HG03135 (cell line): ENCODE results near the gene DAP.

Experiments used
- ATAC-seq: cut with Tn5 transposase; IDR thresholded peaks from one replicate; pipeline ENCODE4 v1.9.1; 2021; ENCODE audit warnings: mild to moderate bottlenecking, moderate library complexity; ENCODE audit not compliant: unreplicated experiment

Gene DAP

DNA sequence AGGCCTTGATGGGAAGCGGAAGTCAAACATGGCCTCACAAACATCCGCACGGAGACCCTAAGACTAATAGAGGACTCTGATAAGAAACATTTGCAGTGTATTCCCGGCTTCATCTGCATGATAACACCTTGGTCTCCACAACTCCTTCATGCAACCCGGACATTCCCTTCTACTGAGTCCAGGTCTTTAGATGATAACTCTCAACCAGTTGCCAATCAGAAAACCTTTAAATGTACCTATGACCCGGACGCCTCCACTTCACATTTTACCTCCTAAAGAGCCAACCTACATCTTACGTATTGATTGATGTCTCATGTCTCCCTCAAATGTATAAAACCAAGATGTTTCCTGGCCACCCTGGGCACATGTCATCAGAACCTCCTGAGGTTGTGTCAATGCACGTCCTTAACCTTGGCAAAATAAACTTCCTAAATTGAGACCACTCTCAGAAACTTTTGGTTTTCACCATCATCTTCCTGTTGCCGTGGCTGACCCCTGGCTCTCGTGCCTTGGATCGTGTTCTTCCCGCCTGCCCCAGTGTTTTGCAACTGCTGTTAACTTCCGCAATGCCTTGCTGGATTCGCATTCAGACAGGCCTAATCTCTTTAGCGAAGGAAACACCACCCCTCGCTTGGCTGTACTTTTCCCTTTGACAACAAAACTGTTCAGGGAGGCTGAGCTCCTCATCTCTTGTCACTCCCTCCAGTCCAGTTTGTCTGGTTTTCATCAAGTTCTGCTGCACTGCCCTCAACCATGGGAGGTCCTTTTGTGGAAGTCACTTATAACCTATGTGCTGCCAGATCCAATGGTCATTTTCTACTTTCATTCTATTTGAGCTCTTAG lies 1.1 kb upstream of the DAP start:
- ATAC-seq: no peak

DNA sequence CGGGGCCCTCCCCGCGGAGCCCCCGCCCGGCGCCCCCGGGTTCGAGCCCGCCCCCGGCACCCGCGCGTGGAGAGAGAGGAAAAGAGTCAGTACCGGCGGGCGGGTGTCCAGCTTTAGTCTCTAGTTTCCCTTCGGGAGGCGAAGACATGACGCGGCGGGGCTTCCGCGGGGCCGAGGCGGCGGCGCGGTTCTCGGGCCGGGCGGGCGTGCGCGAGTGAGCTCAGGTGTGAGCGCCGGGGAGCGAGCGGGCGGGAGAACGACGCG lies 181 bp downstream of the DAP start:
- ATAC-seq: no peak

DNA sequence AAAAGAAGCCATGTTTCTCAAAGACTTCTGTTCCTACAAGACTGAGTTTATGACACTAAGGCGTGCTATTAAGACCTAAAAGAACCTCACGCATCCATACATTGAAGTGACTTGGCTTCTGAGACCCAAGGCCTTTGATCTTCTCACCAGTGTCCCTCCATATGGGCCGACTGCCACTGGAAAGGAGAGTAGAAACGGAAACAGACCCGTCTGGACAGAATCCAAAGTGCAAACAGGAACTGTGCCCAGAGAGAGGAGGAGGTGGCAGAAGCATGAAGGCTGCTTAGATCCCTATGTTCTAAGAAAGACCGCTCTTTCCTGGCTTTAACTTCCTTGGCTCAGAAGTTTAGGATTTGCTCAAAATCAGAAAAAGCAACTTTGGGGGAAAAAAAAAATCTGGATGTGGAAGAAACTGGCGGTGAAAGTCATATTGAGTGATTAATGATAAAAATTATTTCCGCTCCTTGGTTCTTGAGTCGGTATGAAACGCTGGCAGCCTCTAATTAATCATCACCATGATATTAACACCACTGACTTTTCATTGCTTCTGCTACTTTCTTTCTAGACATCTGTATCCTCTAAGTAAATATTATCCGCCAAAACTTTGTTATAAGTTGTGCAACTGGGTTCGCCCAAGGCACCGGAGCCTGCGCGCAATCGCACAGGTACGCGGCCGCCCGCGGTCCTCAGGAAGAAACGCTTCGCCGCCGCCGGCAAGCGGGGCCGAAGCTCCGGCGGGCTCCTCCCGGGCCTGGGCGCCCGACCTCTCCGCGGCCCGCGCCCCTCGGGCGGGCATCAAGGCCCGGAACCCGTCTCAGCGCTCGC lies 726 bp downstream of the DAP start:
- ATAC-seq: peak; percentile 35

DNA sequence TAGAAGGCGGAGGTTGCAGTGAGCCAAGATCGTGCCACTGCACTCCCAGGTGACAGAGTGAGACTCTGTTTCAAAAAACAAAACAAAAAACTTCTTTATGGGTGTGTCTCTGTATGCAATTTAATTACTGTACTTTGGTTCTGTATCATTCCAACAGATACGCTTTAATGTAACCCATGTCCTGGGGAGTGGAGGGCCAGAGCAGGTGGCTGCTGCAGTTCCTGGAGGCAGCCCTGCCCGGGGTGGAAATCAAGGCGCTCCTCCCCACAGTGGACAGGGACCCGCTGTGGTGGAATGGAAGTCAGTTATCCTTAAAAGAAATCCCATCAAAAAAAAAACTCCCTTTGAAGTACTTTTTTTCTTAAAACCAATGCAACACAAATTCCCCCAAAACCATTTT lies 1.9 kb downstream of the DAP start:
- no peak for ATAC-seq

DNA sequence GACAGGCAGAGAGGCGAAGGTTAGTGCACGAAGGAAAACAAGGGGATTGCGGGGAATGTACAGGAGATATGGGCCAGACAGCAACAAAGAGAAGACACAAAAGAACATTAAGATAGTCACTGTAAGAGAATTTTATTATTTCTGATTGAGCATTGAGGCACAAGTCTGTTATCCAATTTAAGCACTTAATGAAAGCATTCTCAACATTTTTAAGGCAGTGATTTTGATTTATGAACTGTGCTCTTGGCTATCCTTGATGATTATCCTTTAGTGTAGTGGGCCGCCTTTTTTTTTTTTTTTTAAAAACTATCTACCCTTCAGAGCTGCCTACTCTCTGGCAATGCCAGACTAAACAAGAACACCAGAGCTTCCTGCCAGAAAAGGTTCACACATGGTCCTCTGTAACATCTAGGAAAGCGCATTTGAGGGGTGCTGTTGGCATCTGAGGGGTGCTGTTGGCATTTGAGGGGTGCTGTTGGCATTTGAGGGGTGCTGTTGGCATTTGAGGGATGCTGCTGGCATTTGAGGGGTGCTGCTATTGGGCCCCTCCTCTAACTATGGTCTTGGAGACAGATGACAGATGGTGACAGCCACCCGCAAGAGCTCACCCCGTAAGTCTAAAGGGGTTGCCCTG lies 3.0 kb downstream of the DAP start:
- ATAC-seq: no peak

DNA sequence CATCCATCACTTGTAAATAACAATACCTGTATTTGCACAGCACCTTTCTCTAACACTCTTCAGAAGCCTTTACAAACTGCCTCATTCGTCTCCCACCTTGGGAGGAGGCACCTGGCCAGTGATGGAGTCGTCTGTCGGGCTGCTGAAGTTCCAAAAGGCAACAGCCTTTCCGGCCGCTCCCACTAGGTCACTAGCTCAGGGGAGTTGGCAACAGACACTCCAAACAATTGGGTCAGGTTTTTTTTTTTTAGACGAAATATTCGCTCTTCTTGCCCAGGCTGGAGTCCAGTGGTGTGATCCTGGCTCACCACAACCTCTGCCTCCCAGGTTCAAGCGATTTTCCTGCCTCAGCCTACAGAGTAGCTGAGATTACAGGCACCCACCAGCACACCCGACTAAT lies 4.0 kb downstream of the DAP start:
- no peak for ATAC-seq

DNA sequence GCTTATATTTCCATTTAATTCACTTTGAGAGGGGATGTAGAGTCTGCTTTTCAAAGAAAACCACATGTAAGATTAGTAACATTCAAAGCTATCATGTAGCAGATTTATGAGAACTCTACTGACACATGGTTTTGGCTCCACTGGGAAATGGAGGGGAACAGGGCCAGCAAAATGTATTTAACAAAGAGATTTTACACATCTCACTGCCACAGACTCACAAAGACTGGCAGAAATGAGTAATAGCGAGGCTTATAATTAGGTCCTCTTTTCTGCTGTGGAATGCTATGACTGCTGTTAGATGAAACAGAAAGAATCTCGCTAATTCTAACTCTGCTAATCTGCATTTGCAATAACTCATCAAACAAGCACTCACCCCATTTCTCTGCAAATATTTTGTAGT lies 4.5 kb downstream of the DAP start:
- no peak for ATAC-seq

DNA sequence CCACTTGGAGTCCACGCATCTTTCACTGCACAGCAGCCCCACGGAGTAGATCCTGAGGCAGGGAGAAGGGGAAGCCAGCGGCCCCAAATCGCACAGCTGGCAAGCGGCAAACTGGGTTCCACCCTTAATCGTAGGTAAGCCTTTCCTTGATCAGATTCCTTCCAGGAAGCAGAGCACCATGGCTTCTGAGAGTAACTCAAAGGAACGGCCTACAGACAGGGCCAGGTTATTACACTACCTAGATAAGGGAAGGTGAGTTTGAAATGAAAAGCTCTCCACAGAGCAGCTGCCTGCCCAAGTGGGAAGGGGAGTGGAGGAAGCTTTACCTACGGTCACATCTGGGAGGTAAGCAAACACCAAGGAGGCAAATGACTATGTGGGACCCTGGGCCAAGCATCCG lies 7.9 kb downstream of the DAP start:
- no peak for ATAC-seq

DNA sequence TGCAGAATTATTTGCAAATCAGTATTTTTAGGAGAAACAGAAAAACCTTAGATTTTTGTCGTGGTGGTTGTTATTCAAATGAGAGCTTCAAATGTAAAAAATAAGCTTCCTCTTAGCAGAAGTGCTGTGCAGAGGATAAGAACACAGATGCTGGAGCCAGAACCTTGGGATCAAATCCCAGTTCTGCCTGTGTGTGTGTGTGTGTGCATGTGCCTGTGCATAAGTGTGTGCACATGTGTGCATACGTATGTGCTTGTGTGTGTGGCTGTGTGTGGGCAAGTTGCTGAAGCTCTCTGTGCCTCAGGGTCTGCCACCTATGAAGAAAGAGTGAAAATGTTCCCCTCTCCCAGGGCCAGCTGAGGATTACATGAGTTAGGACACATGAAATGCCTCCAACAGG lies 8.6 kb downstream of the DAP start:
- no peak for ATAC-seq

DNA sequence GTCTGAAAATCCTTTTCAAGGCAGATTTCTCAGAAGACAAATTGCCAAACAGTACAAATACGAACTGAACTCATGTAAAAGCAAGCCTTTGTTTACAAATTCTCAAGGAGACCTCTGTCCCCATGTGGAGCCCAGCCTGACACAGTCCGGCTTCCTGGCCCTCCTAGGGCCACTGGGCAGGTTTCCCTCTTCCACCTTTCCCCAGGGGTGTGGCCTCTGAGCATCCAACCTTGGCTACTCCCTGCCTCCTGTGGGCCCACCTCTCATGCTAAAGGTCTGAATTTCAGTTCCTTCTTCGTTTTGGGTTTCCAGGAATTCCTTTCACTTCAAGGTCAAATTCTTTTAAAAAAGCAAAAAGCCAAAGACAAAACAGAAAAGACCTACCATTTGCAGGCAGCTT lies 10.1 kb downstream of the DAP start:
- ATAC-seq: no peak

DNA sequence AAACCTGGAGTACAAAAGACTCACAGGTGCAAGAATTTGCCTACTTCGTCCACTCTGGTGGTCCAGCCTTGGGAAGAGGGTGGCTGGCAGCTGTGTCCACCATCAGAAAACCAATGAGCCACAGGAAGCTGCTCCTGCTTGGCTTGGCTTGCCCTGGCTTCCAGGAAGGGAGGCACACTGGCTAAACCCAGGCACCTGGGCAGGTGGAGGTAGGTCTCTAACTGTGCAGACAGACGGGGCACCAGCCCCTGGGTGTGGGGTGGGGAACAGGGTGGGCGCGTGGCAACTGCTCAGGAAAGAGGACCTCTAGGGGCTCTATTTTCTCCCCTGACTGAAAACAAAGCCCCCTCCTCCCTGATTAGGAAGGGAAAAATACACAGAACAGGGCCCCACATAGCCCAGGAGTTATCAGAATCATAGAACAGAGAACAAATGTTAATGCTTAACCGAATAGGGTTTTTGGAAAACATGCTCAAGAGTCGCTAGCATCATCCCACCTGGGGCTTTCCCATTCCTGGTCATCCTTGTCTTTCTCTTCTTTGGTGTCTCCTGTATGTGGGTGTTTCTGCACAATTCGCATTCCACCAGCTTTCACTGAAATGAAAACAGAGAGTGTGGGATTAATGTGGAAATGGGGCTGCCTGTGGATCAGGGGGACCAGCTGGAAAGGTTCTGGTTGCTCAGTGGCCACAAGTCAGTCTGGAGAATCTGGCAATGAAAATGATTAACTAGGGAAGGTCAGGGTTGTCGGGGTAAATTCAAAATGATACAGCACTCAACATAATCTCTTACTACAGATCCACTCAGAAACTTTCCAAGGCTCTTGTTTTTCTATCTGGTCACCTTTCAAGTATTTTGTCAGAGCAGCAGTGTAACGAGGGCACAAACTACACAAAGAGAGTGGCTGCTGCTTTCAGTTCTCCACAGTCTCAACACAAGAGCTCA lies 13.1 kb downstream of the DAP start:
- no peak for ATAC-seq

DNA sequence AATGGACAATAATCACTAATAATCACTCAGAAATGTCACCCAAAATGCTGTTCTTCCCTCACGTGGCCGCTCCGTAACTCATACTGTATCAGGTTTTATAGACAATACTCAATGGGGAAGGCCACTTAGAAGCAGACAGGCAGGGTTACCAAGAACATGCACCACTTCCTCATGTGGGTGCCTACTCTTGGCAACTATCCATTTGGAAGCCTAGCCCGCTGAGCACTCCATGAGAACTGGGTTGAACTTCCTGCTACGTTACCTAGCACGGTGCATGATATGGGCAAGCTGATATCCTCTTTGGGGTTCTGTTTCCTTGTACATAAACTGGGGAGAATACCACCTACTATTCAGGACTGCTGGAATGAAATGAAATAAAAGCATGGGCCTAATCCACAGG lies 14.3 kb downstream of the DAP start:
- no peak for ATAC-seq

DNA sequence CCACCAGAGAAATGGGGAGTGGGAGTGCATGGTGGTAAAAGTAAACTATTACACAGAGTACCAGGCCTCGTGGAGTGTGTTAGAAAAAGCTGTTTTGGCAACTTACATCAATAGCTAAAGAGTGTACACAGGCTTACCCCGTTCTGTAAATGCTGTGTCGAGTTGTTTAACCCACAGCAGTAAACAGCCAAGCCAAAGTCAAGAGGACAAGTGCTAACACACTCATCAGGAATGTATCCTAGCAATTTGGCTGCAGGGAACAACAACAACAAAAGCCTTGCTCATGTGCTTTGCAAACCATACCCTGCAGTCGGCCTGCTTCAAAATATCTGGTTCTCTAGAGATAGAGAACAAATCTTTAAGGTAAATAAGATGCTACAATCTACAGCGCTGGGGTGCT lies 15.9 kb downstream of the DAP start:
- no peak for ATAC-seq

DNA sequence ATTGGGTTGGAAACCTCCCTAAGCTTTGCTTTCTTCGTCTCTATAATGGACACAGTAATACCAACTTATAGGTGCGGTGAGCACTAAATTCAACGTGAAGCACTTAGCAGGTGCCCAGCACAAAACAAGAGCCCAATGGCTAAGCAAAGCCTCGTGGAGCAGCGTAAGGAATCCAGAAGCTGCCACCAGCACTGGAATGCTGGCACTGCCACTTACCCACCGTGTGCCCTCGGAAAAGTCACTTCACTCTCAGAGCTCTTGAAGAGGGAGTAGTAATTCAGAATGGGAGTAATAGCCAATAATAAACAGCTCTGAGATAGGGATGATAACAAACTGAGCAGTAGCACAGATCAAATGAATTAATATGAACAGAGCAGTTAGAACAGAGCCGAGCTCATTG lies 16.4 kb downstream of the DAP start:
- no peak for ATAC-seq

DNA sequence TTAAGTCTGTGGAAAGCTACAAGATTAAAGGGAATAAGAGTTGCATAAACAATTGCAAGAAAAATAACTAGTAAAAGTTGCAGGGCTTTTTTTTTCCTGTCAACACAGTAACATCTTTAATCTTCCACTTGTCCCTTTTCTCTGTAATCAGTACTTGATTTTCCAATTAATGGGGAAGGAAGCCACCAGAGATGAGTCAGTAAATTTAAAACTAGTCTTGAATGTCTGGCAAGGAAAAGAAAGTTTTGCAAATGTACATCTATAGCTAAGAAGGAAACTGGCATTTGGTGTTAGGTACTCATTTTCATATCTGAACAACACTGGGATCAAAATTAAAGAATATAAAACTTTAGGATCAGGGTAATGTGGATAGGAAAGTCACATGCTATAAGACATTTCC lies 17.1 kb downstream of the DAP start:
- ATAC-seq: no peak

DNA sequence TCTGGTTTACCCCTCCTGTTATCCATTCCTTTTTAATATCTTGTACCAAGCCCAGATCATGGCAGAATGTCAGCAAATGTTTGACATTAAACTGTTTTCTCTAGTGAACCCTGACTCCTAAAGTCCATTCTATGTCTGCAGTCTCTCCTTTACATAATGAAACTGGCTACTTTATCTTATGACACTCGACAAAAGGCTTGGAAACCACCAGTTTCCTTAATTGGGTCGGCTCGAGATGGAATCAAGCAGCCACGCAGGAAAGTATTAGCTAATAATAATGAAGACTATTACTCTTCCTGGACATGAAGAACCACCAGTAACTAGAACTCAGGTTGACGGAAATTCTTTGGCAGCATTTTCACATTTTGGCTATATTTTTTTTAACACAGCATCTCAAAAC lies 17.5 kb downstream of the DAP start:
- ATAC-seq: no peak

DNA sequence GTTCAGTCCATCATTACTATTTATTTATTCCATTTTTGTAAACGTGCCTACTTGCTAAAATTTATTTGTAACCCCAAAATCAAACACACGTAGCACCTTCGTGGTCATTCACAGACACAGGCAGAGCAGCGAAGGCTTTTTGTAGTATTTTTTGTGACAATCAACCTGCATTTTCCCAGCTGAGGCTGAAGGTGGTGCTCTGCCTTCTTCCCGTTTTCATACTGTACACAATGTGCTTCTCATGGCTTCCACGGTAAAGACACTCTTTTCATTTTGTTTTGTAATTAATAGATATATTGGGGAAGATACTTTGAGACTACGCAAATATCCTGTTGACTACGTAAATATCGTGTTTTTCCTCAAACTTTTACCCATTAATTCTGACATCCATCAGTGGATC lies 19.4 kb downstream of the DAP start:
- ATAC-seq: no peak

DNA sequence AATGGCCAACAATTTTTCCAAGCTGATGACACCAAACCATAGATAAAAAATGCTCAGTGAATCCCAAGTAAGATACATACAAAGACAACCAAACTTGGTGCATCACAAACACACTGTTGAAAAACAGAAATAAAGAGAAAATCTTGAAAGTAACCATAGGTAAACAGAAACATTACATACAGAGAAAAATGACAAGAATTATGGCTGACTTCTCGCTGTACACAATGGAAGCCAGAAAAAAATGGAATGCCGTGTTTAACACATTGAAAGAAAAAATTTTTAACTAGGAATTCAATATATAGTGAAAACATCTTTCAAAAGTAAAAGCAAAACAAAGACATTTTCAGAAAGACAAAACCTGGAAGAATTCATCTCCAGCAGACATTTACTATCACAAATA lies 20.6 kb downstream of the DAP start:
- no peak for ATAC-seq

DNA sequence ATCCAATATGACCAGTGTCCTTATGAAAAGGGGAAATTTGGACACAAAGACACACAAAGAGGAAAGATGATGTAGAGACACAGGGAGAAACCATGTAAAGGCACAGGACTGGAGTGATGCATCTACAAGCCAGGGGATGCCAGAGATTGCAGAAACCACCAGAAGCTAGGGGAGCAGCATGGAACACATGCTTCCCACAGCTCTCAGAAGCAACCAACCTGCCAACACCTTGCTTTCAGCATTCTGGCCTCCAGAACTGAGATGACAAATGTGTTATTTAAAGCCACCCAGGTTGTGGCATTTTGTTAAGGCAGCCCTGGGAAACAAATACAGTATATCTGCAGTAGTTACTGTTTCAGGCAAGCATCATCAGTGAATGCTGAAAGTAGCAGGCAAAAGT lies 23.2 kb downstream of the DAP start:
- no peak for ATAC-seq

DNA sequence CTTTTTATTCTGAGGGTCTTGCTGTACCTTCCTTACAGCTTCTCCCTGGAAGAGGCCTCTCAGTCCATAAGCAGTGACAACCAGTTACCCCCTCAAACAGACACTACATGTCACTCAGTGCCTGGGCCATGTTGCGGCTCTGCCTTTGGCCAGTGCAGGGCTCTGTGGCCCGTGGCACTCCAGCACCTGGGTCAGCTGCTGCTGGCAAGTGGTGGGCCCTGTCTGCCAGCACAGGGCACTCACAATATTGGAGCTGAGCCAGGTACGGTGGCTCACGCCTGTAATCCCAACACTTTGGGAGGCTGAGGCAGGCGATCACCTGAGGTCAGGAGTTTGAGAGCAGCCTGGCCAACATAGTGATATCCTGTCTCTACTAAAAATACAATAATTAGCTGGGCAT lies 24.2 kb downstream of the DAP start:
- ATAC-seq: no peak

DNA sequence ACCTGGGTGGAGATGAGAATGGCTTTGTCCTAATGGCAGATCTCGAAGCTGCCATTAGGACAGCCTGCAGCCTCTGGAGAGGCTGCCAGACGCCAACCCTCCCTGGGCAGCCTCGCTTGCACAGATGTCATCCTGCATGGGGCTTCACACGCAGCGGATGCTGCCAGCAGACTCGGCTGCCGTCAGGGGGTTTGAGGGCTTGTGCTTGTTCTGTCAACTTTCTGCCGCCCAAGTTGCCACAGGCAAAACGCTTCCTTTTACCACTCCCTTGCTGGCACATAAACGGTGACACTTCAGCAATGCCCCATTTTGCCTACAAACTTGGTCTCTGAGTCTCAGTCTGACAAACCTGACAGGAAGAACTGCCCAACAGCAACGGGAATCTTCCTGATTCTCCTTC lies 24.7 kb downstream of the DAP start:
- ATAC-seq: peak; percentile 4
